Measurements from ENCODE around the gene FCHO1. TPM values are rescaled to one million over a fixed set of nuclear protein-coding genes. Genes with fewer than 3 reads are reported as not detected.

Gene FCHO1
- total RNA-seq, 1 donor from 2014 or later = 15.5 TPM

DNA sequence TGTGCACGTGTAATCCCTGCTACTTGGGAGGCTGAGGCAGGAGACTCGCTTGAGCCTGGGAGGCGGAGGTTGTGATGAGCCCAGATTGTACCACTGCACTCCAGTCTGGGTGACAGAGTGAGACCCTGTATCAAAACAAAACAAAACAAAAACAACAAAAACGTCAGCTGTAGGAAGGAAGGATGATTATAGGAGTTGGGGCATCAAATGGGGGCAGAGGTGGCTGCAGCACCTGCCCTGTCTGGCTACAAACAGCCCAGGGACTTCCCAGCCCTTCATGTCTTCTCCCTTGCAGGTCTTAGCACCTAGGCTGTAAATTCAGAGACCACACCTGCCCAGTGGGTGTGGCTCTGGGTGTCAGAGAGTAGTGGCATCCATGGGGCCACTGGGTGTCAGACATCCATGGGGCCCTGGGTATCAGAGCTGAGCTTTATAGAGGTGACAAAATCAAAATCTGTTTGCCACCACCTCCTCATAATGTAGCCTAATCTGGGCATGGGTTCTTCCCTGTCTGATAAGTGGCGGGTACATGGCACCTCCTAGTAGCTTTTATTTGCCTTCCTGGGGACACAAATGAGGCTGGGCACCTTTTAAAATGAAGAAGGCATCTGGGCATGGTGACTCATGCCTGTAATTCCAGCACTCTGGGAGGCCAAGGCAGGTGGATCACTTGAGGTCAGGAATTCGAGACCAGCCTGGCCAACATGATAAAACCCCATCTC lies 38.9 kb downstream of the FCHO1 start:
- TF ChIP-seq EZH2phosphoT487 (IDR thresholded peaks at IDR 0.05) = no peak
- TF ChIP-seq EZH2 (IDR thresholded peaks at IDR 0.05) = no peak
- no peak for TF ChIP-seq CTCF (IDR thresholded peaks at IDR 0.05)
- H3K9ac ChIP-seq = no peak overlapping the region
- Mint-ChIP-seq H3K36me3 (no peaks in the 10 kb centered on the region), H3K27ac (no peak overlapping the region), H3K27me3 (ENCODE audit: insufficient read depth, low read depth) (peaks cover 16% of the 10 kb centered on the region), H3K4me3 (no peak overlapping the region), H3K9me3 (no peaks in the 10 kb centered on the region), H3K4me1 (peaks cover 13% of the 10 kb centered on the region)
- H3K36me3 ChIP-seq = no peaks in the 10 kb centered on the region
- H3K9me3 ChIP-seq (ENCODE audit: low read depth) = no peaks in the 10 kb centered on the region
- no peak overlapping the region for H3K27ac ChIP-seq
- H3K4me3 ChIP-seq = no peak overlapping the region
- no peak for DNase-seq (ENCODE audit: low spot score)
- H3K79me2 ChIP-seq (ENCODE audit: low read depth) = no peaks in the 10 kb centered on the region
- no peaks in the 10 kb centered on the region for H4K20me1 ChIP-seq (ENCODE audit: low read depth)
- peaks cover 21% of the 10 kb centered on the region for H3K27me3 ChIP-seq
- no peak overlapping the region for H2AFZ ChIP-seq (replicated peaks)
- no peaks in the 10 kb centered on the region for H3F3A ChIP-seq (ENCODE audit: low read depth)
- H3K4me2 ChIP-seq = no peak overlapping the region
- no peaks in the 10 kb centered on the region for H3K4me1 ChIP-seq

GRCh38 chr19:17794412-17794730 lies 43.1 kb downstream of the FCHO1 start:
- peak; percentile 7 for DNase-seq (ENCODE audit: low spot score)
- H2AFZ ChIP-seq (replicated peaks) = no peak overlapping the region

GRCh38 chr19:17794731-17795494 lies 43.6 kb downstream of the FCHO1 start, which contains the start of gene B3GNT3:
B3GNT3 (plus strand) TSS chr19:17795138; CDS start chr19:17807808, 12,670 bp downstream.
- H3K9me3 Mint-ChIP-seq = no peaks in the 10 kb centered on the region
- no peak within 1 kb of the TSS for H3K9ac ChIP-seq
- H3K27ac ChIP-seq = no peak within 1 kb of the TSS
- peaks cover 13% of the 10 kb centered on the region for H3K4me1 Mint-ChIP-seq
- no peaks in the 10 kb centered on the region for H3F3A ChIP-seq (ENCODE audit: low read depth)
- H3K4me3 Mint-ChIP-seq = no peak within 1 kb of the TSS
- H3K79me2 ChIP-seq (ENCODE audit: low read depth) = no peaks in the 10 kb centered on the region
- no peaks in the 10 kb centered on the region for H3K4me1 ChIP-seq
- H3K9me3 ChIP-seq (ENCODE audit: low read depth) = no peaks in the 10 kb centered on the region
- no peak within 1 kb of the TSS for H3K27ac Mint-ChIP-seq
- peak within 1 kb of the TSS; percentile 79 for H3K4me2 ChIP-seq
- H3K4me3 ChIP-seq = peak within 1 kb of the TSS; percentile 42
- no peaks in the 10 kb centered on the region for H4K20me1 ChIP-seq (ENCODE audit: low read depth)
- peak; percentile 44 for DNase-seq (ENCODE audit: low spot score)
- no peaks in the 10 kb centered on the region for H3K36me3 Mint-ChIP-seq
- peaks cover 29% of the 10 kb centered on the region for H3K27me3 Mint-ChIP-seq (ENCODE audit: insufficient read depth, low read depth)
- peak; percentile 75 for TF ChIP-seq EZH2 (IDR thresholded peaks at IDR 0.05)
- TF ChIP-seq EZH2phosphoT487 (IDR thresholded peaks at IDR 0.05) = peak; percentile 54
- no peak for TF ChIP-seq CTCF (IDR thresholded peaks at IDR 0.05)
- H3K36me3 ChIP-seq = no peaks in the 10 kb centered on the region
- H2AFZ ChIP-seq (replicated peaks) = peak within 1 kb of the TSS; percentile 69
- H3K27me3 ChIP-seq = peaks cover 48% of the 10 kb centered on the region

More at GRCh38 chr19:17794412-17794730, 43.1 kb downstream of the FCHO1 start:
- H3K4me2 ChIP-seq = peak overlapping the region; percentile 79
- H3K4me1 ChIP-seq = no peaks in the 10 kb centered on the region
- no peaks in the 10 kb centered on the region for H4K20me1 ChIP-seq (ENCODE audit: low read depth)
- peaks cover 29% of the 10 kb centered on the region for H3K27me3 Mint-ChIP-seq (ENCODE audit: insufficient read depth, low read depth)
- peaks cover 48% of the 10 kb centered on the region for H3K27me3 ChIP-seq
- peaks cover 13% of the 10 kb centered on the region for H3K4me1 Mint-ChIP-seq
- no peak for TF ChIP-seq CTCF (IDR thresholded peaks at IDR 0.05)
- TF ChIP-seq EZH2 (IDR thresholded peaks at IDR 0.05) = no peak
- TF ChIP-seq EZH2phosphoT487 (IDR thresholded peaks at IDR 0.05) = no peak
- H3K27ac ChIP-seq = no peak overlapping the region
- no peaks in the 10 kb centered on the region for H3K36me3 Mint-ChIP-seq
- no peak overlapping the region for H3K27ac Mint-ChIP-seq
- no peaks in the 10 kb centered on the region for H3K79me2 ChIP-seq (ENCODE audit: low read depth)
- no peaks in the 10 kb centered on the region for H3K36me3 ChIP-seq
- H3K4me3 Mint-ChIP-seq = no peak overlapping the region
- no peaks in the 10 kb centered on the region for H3K9me3 Mint-ChIP-seq
- no peak overlapping the region for H3K4me3 ChIP-seq
- no peaks in the 10 kb centered on the region for H3F3A ChIP-seq (ENCODE audit: low read depth)
- no peak overlapping the region for H3K9ac ChIP-seq
- no peaks in the 10 kb centered on the region for H3K9me3 ChIP-seq (ENCODE audit: low read depth)

All from neural progenitor cell (in vitro differentiated cells).